A549 (cell line): ENCODE data around the gene RTL5. TPM values are rescaled to one million over a fixed set of nuclear protein-coding genes. Genes with fewer than 3 reads are reported as not detected.

Source experiments
- ATAC-seq, 2 experiments: fragments of 200-7000 bp in 1 of 2; fragments of >200 bp in 1 of 2; cut with Nextera tagmentation in 1 of 2; cut with Tn5 transposase in 1 of 2; 3 replicates each; pipeline versions ENCODE4 v1.8.0 to v1.9.1; 2018 to 2020; ENCODE audit warnings: mild to moderate bottlenecking in 1 of 2, moderate library complexity in 1 of 2
- CTCF ChIA-PET: fragments of 300-600 bp; sonication (Branson Sonifier 250); formaldehyde crosslinking; extraction: SDS; loops from one replicate; lab custom pipeline; 2021; ENCODE audit warnings: antibody characterized with exemption, inconsistent platforms; lab: Yijun Ruan, JAX
- POLR2A ChIA-PET: fragments of 350-600 bp; formaldehyde crosslinking; extraction: SDS; loops from one replicate; lab custom pipeline; 2021; ENCODE audit warnings: antibody characterized with exemption, inconsistent platforms; lab: Yijun Ruan, JAX
- DNase-seq, 2 experiments: peaks; one replicate each; pipeline versions ENCODE4 v3.0.0 to v3.0.0-alpha.2; 2011 to 2016; ENCODE audit warnings: low read depth in 1 of 2, low spot score in 1 of 2
- FAIRE-seq: peaks from 2 replicates; lab custom pipeline; 2011; peaks lifted over from hg19 to GRCh38; lab: Jason Lieb, UNC
- H3K27ac ChIP-seq, 2 experiments: fragments of >200 bp; sonication (Bioruptor Twin); formaldehyde crosslinking; 3 replicates each; pipeline ENCODE4 v1.5.1; 2016 to 2017
- H3K4me1 ChIP-seq: fragments of >200 bp; sonication (Bioruptor Twin); formaldehyde crosslinking; 3 replicates; pipeline ENCODE4 v1.6.1; 2016
- H3K4me2 ChIP-seq: fragments of >200 bp; sonication (Bioruptor Twin); formaldehyde crosslinking; 3 replicates; pipeline ENCODE4 v1.6.1; 2016
- H3K4me3 ChIP-seq: fragments of >200 bp; sonication (Bioruptor Twin); formaldehyde crosslinking; 3 replicates; pipeline ENCODE4 v1.5.1; 2016
- H3K9me3 ChIP-seq: fragments of >200 bp; sonication (Bioruptor Twin); formaldehyde crosslinking; 3 replicates; pipeline ENCODE4 v1.6.1; 2016
- BHLHE40 ChIP-seq: IDR thresholded peaks from 2 replicates; pipeline ENCODE4 v1.6.1; 2012; ENCODE audit warnings: low read depth, low read length, inconsistent platforms
- CBX8 ChIP-seq: fragments of 200-600 bp; sonication (generic); IDR thresholded peaks from 2 replicates; pipeline ENCODE4 v1.6.1; 2016
- CHD2 ChIP-seq: fragments of 150-350 bp; IDR thresholded peaks from 2 replicates; pipeline ENCODE4 v1.6.1; 2014; ENCODE audit warnings: low read length; ENCODE audit not compliant: partially characterized antibody
- CHD4 ChIP-seq: fragments of 200-600 bp; sonication (generic); IDR thresholded peaks from 2 replicates; pipeline ENCODE4 v1.6.1; 2016; ENCODE audit warnings: antibody characterized with exemption, mild to moderate bottlenecking, borderline replicate concordance
- ELK1 ChIP-seq: fragments of 150-350 bp; IDR thresholded peaks from 2 replicates; pipeline ENCODE4 v1.6.1; 2014; ENCODE audit warnings: low read depth, mild to moderate bottlenecking, low read length
- EP300 ChIP-seq, 2 experiments: fragments of >200 bp; sonication (Bioruptor Twin); formaldehyde crosslinking; IDR thresholded peaks; 2 replicates in 1 of 2; 3 replicates in 1 of 2; pipeline ENCODE4 v1.6.1; 2016 to 2017
- FOXS1 ChIP-seq: fragments of 250-450 bp; sonication (Bioruptor Pico); IDR thresholded peaks from 2 replicates; pipeline ENCODE4 v1.5.0; 2020; ENCODE audit warnings: mild to moderate bottlenecking, moderate library complexity
- HES2 ChIP-seq: fragments of >200 bp; sonication (Bioruptor Twin); formaldehyde crosslinking; IDR thresholded peaks from 2 replicates; pipeline ENCODE4 v1.6.1; 2016
- HEYL ChIP-seq: fragments of 250-450 bp; sonication (Bioruptor Pico); IDR thresholded peaks from 2 replicates; pipeline ENCODE4 v1.8.0; 2021; ENCODE audit warnings: mild to moderate bottlenecking, moderate library complexity
- HOXA7 ChIP-seq: fragments of 250-450 bp; sonication (Bioruptor Pico); IDR thresholded peaks from 2 replicates; pipeline ENCODE4 v1.5.0; 2020; ENCODE audit warnings: mild to moderate bottlenecking, moderate library complexity
- HOXB13 ChIP-seq: fragments of 250-450 bp; sonication (Bioruptor Pico); IDR thresholded peaks from 2 replicates; pipeline ENCODE4 v1.5.0; 2020; ENCODE audit warnings: low read depth, mild to moderate bottlenecking, moderate library complexity
- HOXB5 ChIP-seq: fragments of 250-450 bp; sonication (Bioruptor Pico); IDR thresholded peaks from 2 replicates; pipeline ENCODE4 v1.5.0; 2020; ENCODE audit warnings: mild to moderate bottlenecking, moderate library complexity
- JUNB ChIP-seq: fragments of >200 bp; sonication (Bioruptor Twin); formaldehyde crosslinking; IDR thresholded peaks from 2 replicates; pipeline ENCODE4 v1.6.1; 2016
- KDM5A ChIP-seq: fragments of 200-600 bp; sonication (generic); IDR thresholded peaks from 2 replicates; pipeline ENCODE4 v1.6.1; 2016; ENCODE audit warnings: antibody characterized with exemption, mild to moderate bottlenecking
- MAFK ChIP-seq: fragments of 450-650 bp; IDR thresholded peaks from 2 replicates; pipeline ENCODE4 v1.6.1; 2014; ENCODE audit not compliant: partially characterized antibody
- MAX ChIP-seq: IDR thresholded peaks from 2 replicates; pipeline ENCODE4 v1.6.1; 2012
- MYC ChIP-seq: IDR thresholded peaks from 2 replicates; pipeline ENCODE4 v1.6.1; 2012; ENCODE audit warnings: mild to moderate bottlenecking, inconsistent platforms, low read length, improper control_type of control experiment, borderline replicate concordance
- POLR2A ChIP-seq: IDR thresholded peaks from 2 replicates; pipeline ENCODE4 v1.6.1; 2012; ENCODE audit warnings: mild to moderate bottlenecking, low read length
- POLR2AphosphoS2 ChIP-seq: conservative IDR thresholded peaks from 2 replicates; pipeline ENCODE4 v1.6.1; 2012; ENCODE audit warnings: low read length, improper control_type of control experiment, inconsistent platforms
- RARB ChIP-seq: fragments of 250-450 bp; sonication (Bioruptor Pico); IDR thresholded peaks from 2 replicates; pipeline ENCODE4 v1.8.0; 2021; ENCODE audit warnings: mild to moderate bottlenecking, moderate library complexity
- RCOR1 ChIP-seq: fragments of 150-350 bp; IDR thresholded peaks from 2 replicates; pipeline ENCODE4 v1.6.1; 2014; ENCODE audit warnings: antibody characterized with exemption, low read length, low read depth
- RFX5 ChIP-seq: fragments of 450-650 bp; IDR thresholded peaks from 2 replicates; pipeline ENCODE4 v1.7.1; 2014; ENCODE audit warnings: antibody characterized with exemption, mild to moderate bottlenecking, moderate library complexity
- RNF2 ChIP-seq: fragments of 200-600 bp; sonication (generic); IDR thresholded peaks from 2 replicates; pipeline ENCODE4 v1.6.1; 2016; ENCODE audit warnings: low read depth, mild to moderate bottlenecking, antibody characterized with exemption, moderate library complexity, borderline replicate concordance
- SREBF2 ChIP-seq: fragments of 450-650 bp; IDR thresholded peaks from 2 replicates; pipeline ENCODE4 v1.6.1; 2014; ENCODE audit warnings: mild to moderate bottlenecking, moderate library complexity
- TFCP2L1 ChIP-seq: fragments of 250-450 bp; sonication (Bioruptor Pico); IDR thresholded peaks from 2 replicates; pipeline ENCODE4 v1.5.0; 2021; ENCODE audit warnings: mild to moderate bottlenecking
- USF2 ChIP-seq: fragments of 450-650 bp; IDR thresholded peaks from 2 replicates; pipeline ENCODE4 v1.6.1; 2014; ENCODE audit warnings: antibody characterized with exemption
- ZC3H11A ChIP-seq: fragments of 450-650 bp; IDR thresholded peaks from 2 replicates; pipeline ENCODE4 v1.6.1; 2014; ENCODE audit warnings: antibody characterized with exemption, mild to moderate bottlenecking
- ZFP36 ChIP-seq: fragments of 450-650 bp; IDR thresholded peaks from 2 replicates; pipeline ENCODE4 v1.6.1; 2014; ENCODE audit warnings: borderline replicate concordance; ENCODE audit not compliant: partially characterized antibody
- WGBS: methylation state at CpG from one replicate; pipeline ENCODE4 v1.1.6; 2017; ENCODE audit errors: missing lambda C conversion rate; 5-methylcytosine and 5-hydroxymethylcytosine counted together
- polyA plus RNA-seq, 4 experiments: library from polyadenylated mRNA; depleted of rRNA in 3 of 4; stranded (reverse); fragments of >200 nt; fragmentation: RNase III in 1 of 4; extraction: RNeasy Plus Mini Kit Qiagen cat#74134 plus additional on column Dnase treatment in 1 of 4; gene quantifications; 2 replicates in 3 of 4; 3 replicates in 1 of 4; pipeline ENCODE4 v1.2.3, GENCODE V29; 2011 to 2017
- TF ChIP-seq, protein P1 (sequence below): IDR thresholded peaks from 2 replicates; pipeline ENCODE4 v1.6.1; 2012

Gene RTL5
- polyA plus RNA-seq, 2 of the 4 experiments (the other 2 are of a cell fraction): 1.2 to 2.9 TPM

GRCh38 chrX:72123471-72124185 is 8.1 kb downstream of the RTL5 start:
- CTCF ChIA-PET: interaction anchor here (1.2 to 6.6 kb wide), 3 partner anchors 103 to 125 kb away, joined by 3 to 109 read pairs (median 5); no protein-coding TSS in a partner anchor
- POLR2A ChIA-PET: interaction anchor here (0.6 kb wide), 1 partner anchor 92 kb away, joined by 3 read pairs; no protein-coding TSS in a partner anchor
- Histone ChIP-seq H3K4me1 (peaks cover 15% of the 10 kb centered on the region), H3K4me2 (no peak overlapping the region), H3K9me3 (no peaks in the 10 kb centered on the region), H3K4me3 (no peak overlapping the region), H3K27ac (no peak overlapping the region)
- TF ChIP-seq EP300 (IDR thresholded peaks at IDR 0.05) (no peak), RNF2 (no peak), HOXA7 (CRISPR knock-in tag) (no peak), KDM5A (no peak), HEYL (CRISPR knock-in tag) (no peak), CHD4 (no peak), TFCP2L1 (no peak), HOXB5 (CRISPR knock-in tag) (no peak), MAFK (no peak), ELK1 (no peak), USF2 (no peak), CHD2 (no peak), CBX8 (no peak), POLR2A (no peak), MYC (no peak)
- TF ChIP-seq, protein P1, sequence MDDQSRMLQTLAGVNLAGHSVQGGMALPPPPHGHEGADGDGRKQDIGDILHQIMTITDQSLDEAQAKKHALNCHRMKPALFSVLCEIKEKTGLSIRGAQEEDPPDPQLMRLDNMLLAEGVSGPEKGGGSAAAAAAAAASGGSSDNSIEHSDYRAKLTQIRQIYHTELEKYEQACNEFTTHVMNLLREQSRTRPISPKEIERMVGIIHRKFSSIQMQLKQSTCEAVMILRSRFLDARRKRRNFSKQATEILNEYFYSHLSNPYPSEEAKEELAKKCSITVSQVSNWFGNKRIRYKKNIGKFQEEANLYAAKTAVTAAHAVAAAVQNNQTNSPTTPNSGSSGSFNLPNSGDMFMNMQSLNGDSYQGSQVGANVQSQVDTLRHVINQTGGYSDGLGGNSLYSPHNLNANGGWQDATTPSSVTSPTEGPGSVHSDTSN: no peak
- ATAC-seq (no peak), DNase-seq (no peak), FAIRE-seq (no peak)
- WGBS: 81% methylated on average over 10 of the region's 11 CpGs

DNA sequence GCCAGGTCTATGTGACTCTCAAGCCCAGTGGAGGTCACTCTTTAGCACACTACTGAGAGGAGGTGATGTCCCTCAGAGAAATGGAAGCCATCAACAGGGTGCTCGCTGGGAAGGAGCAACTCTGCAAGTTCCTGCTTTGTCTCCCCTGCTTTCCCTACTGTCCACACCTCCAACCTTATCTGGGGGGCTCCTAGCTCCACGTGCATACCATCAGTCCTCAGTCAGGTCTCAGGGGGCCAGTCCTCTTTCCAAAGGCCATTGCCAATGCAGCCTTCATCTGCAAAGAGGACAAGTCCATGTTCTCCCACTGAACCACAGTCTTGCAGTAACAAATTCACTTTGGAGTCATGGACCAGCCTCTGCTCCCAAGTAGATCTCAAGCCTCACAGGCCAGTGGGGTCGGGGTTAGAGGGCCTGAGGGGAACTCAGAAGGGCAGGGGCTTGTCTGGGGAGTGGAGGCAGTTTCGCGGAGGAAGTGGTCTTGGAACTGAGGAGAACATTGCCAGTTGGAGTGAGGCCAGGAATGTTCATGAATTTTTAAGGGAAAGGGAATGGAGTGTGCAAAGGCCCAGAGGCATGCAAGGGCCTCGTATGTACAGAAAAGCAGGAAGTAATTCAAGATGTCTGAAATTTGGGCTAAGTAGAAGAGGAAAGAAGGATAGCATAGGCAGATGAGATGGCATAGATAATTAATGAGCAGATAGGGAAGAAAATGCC is 8.9 kb downstream of the RTL5 start:
- ATAC-seq (no peak), DNase-seq (no peak)
- CTCF ChIA-PET: interaction anchor here (1.3 to 6.6 kb wide), 2 partner anchors 102 to 124 kb away, joined by 5 to 109 read pairs; no protein-coding TSS in a partner anchor

GRCh38 chrX:72121383-72121782 is 10.3 kb downstream of the RTL5 start:
- no peaks in the 10 kb centered on the region for H3K9me3 ChIP-seq
- peaks cover 10% of the 10 kb centered on the region; the same call in 2 of the 3 replicates for H3K4me1 ChIP-seq
- H3K4me2 ChIP-seq: 0 out of 3 replicates have a peak overlapping the region, but pooled peaks have one; percentile 17
- TF ChIP-seq MAFK (no peak), POLR2AphosphoS2 (no peak), RFX5 (no peak), ELK1 (no peak), FOXS1 (CRISPR knock-in tag) (no peak), KDM5A (no peak), ZC3H11A (no peak), HES2 (no peak), JUNB (no peak), HEYL (CRISPR knock-in tag) (no peak), POLR2A (no peak), MAX (no peak), ZFP36 (no peak), RNF2 (no peak), HOXB13 (CRISPR knock-in tag) (no peak), RARB (no peak), MYC (no peak), BHLHE40 (no peak), SREBF2 (no peak)
- TF ChIP-seq, all 56 proteins: peak for 0
- FAIRE-seq (no peak), ATAC-seq (no peak), DNase-seq (no peak)
- H3K4me3 ChIP-seq: no peak overlapping the region
- no peak overlapping the region for H3K27ac ChIP-seq
- 33% methylated on average over 3 of the region's 3 CpGs for WGBS
- POLR2A ChIA-PET: interaction anchor here (1.2 kb wide), 1 partner anchor 10 kb away, joined by 4 read pairs; the partner anchor contains the start of gene RTL5
- CTCF ChIA-PET: interaction anchor here (0.6 to 1.3 kb wide), 2 partner anchors 16 to 99 kb away, joined by 3 read pairs; no protein-coding TSS in a partner anchor

More for the DNA sequence above, 8.9 kb downstream of the RTL5 start:
- POLR2A ChIA-PET: no interaction called here
- Histone ChIP-seq H3K9me3 (no peaks in the 10 kb centered on the region), H3K4me3 (no peak overlapping the region), H3K27ac (no peak overlapping the region), H3K4me2 (no peak overlapping the region), H3K4me1 (peaks cover 15% of the 10 kb centered on the region)
- FAIRE-seq: no peak
- 73% methylated on average over 6 of the region's 6 CpGs for WGBS
- TF ChIP-seq RCOR1: no peak
- TF ChIP-seq, all 56 proteins: peak for 0
